GM23338 (cell line): ENCODE results near the gene MYL5. TPM values are rescaled to one million over a fixed set of nuclear protein-coding genes. Genes with fewer than 3 reads are reported as not detected.

Experiments used
- ATAC-seq: fragments of 200-7000 bp; cut with Tn5 transposase; 3 replicates; pipeline ENCODE4 v1.9.1; 2020
- DNase-seq: peaks from one replicate; pipeline ENCODE4 v3.0.0-alpha.2; 2015; ENCODE audit warnings: low spot score
- H2AFZ ChIP-seq: fragments of 200-600 bp; sonication (generic); 2 replicates; pipeline ENCODE4 v1.8.0; 2016; ENCODE audit warnings: antibody characterized with exemption, mild to moderate bottlenecking, moderate library complexity
- H3F3A ChIP-seq: fragments of 200-600 bp; sonication (generic); replicated peaks from 2 replicates; pipeline ENCODE4 v1.8.0; 2017; ENCODE audit warnings: antibody characterized with exemption, mixed run types, low read depth
- H3K27ac ChIP-seq: fragments of 200-600 bp; sonication (generic); 2 replicates; pipeline ENCODE4 v1.6.1; 2016; ENCODE audit warnings: low read depth
- H3K27me3 ChIP-seq: fragments of 200-600 bp; sonication (generic); 2 replicates; pipeline ENCODE4 v1.8.0; 2016; ENCODE audit warnings: mild to moderate bottlenecking, mixed run types, moderate library complexity; ENCODE audit not compliant: insufficient read depth
- H3K36me3 ChIP-seq: fragments of 200-600 bp; sonication (generic); 2 replicates; pipeline ENCODE4 v1.8.0; 2016; ENCODE audit warnings: mild to moderate bottlenecking; ENCODE audit not compliant: insufficient read depth
- H3K4me1 ChIP-seq: fragments of 200-600 bp; sonication (generic); 2 replicates; pipeline ENCODE4 v1.8.0; 2016; ENCODE audit warnings: mild to moderate bottlenecking, moderate library complexity; ENCODE audit not compliant: insufficient read depth
- H3K4me2 ChIP-seq: fragments of 200-600 bp; sonication (generic); 2 replicates; pipeline ENCODE4 v1.7.1; 2017; ENCODE audit warnings: mixed run types
- H3K4me3 ChIP-seq: fragments of 200-600 bp; sonication (generic); 2 replicates; pipeline ENCODE4 v1.6.1; 2016; ENCODE audit warnings: mixed run types
- H3K79me2 ChIP-seq: fragments of 200-600 bp; sonication (generic); replicated peaks from 2 replicates; pipeline ENCODE4 v1.8.0; 2017; ENCODE audit warnings: mild to moderate bottlenecking; ENCODE audit not compliant: insufficient read depth
- H3K9me2 ChIP-seq: fragments of 200-600 bp; sonication (generic); 2 replicates; pipeline ENCODE4 v1.8.0; 2017; ENCODE audit not compliant: insufficient read depth
- H4K20me1 ChIP-seq: fragments of 200-600 bp; sonication (generic); replicated peaks from 2 replicates; pipeline ENCODE4 v1.8.0; 2017; ENCODE audit warnings: mild to moderate bottlenecking; ENCODE audit not compliant: insufficient read depth
- H3K27ac Mint-ChIP-seq: 2 replicates; pipeline ENCODE4 v1.8.0; 2020; ENCODE audit warnings: inconsistent platforms, mild to moderate bottlenecking, moderate library complexity, mixed read lengths
- H3K27me3 Mint-ChIP-seq: 3 replicates; pipeline ENCODE4 v1.8.0; 2022; ENCODE audit warnings: low read depth, mild to moderate bottlenecking, moderate library complexity, mixed read lengths, inconsistent platforms; ENCODE audit not compliant: insufficient read depth, poor library complexity
- H3K36me3 Mint-ChIP-seq: 3 replicates; pipeline ENCODE4 v1.8.0; 2021; ENCODE audit warnings: low read depth, mild to moderate bottlenecking, inconsistent platforms, moderate library complexity, mixed read lengths
- H3K4me1 Mint-ChIP-seq: 3 replicates; pipeline ENCODE4 v1.8.0; 2020; ENCODE audit warnings: mild to moderate bottlenecking, inconsistent platforms, mixed read lengths
- H3K4me3 Mint-ChIP-seq: 3 replicates; pipeline ENCODE4 v1.8.0; 2021; ENCODE audit warnings: moderate library complexity, mild to moderate bottlenecking, inconsistent platforms, mixed read lengths
- H3K9me3 Mint-ChIP-seq: 3 replicates; pipeline ENCODE4 v1.8.0; 2020; ENCODE audit warnings: moderate library complexity, mild to moderate bottlenecking, inconsistent platforms, mixed read lengths
- CREB1 ChIP-seq: fragments of 250-450 bp; sonication (Bioruptor Pico); IDR thresholded peaks from 2 replicates; pipeline ENCODE4 v1.5.0; 2020; ENCODE audit warnings: low read depth, mild to moderate bottlenecking, moderate library complexity
- ETS1 ChIP-seq: IDR thresholded peaks from 2 replicates; pipeline ENCODE4 v1.6.1; 2016; ENCODE audit warnings: antibody characterized with exemption
- EZH2 ChIP-seq: fragments of 200-600 bp; sonication (generic); IDR thresholded peaks from one replicate; pipeline ENCODE4 v1.8.0; 2017; ENCODE audit warnings: antibody characterized with exemption, mild to moderate bottlenecking, low read depth; ENCODE audit not compliant: unreplicated experiment
- JUNB ChIP-seq: IDR thresholded peaks from one replicate; pipeline ENCODE4 v1.6.1; 2016; ENCODE audit warnings: antibody characterized with exemption; ENCODE audit not compliant: unreplicated experiment
- NANOG ChIP-seq: IDR thresholded peaks from 2 replicates; pipeline ENCODE4 v1.6.1; 2016; ENCODE audit warnings: antibody characterized with exemption, borderline replicate concordance
- POLR2AphosphoS5 ChIP-seq: IDR thresholded peaks from 2 replicates; pipeline ENCODE4 v1.6.1; 2016; ENCODE audit warnings: antibody characterized with exemption, low read depth
- STAT1 ChIP-seq: IDR thresholded peaks from one replicate; pipeline ENCODE4 v1.6.1; 2016; ENCODE audit warnings: antibody characterized with exemption; ENCODE audit not compliant: unreplicated experiment
- ZNF114 ChIP-seq: fragments of 250-450 bp; sonication (Bioruptor Pico); IDR thresholded peaks from 2 replicates; pipeline ENCODE4 v1.5.0; 2020; ENCODE audit warnings: mild to moderate bottlenecking, moderate library complexity
- ZNF331 ChIP-seq: fragments of 250-450 bp; sonication (Bioruptor Pico); IDR thresholded peaks from 2 replicates; pipeline ENCODE4 v1.5.0; 2020; ENCODE audit warnings: low read depth, mild to moderate bottlenecking, moderate library complexity
- ZNF462 ChIP-seq: fragments of 250-450 bp; sonication (Bioruptor Pico); IDR thresholded peaks from 2 replicates; pipeline ENCODE4 v1.5.0; 2020; ENCODE audit warnings: mild to moderate bottlenecking, moderate library complexity
- polyA plus RNA-seq: library from polyadenylated mRNA; unstranded; fragments of >200 nt; fragmentation: Nextera tagmentation; extraction: Ambion mirVana; gene quantifications from 2 replicates; pipeline ENCODE4 v1.2.1, GENCODE V29; 2016
- total RNA-seq: library from RNA; depleted of rRNA; stranded (reverse); fragments of >200 nt; shearing (Covaris generic); gene quantifications from 2 replicates; pipeline ENCODE4 v1.2.3, GENCODE V29; 2014

MYL5 gene
- total and polyA plus RNA-seq, 2 experiments from 2014 or later: 3.0 to 4.4 TPM

GRCh38 chr4:678331-679103, 4.2 kb downstream of the MYL5 start:
- no peaks in the 10 kb centered on the region for H4K20me1 ChIP-seq
- H3K27ac ChIP-seq: no peak overlapping the region
- ATAC-seq (no peak), DNase-seq (no peak)
- Mint-ChIP-seq H3K9me3 (peaks cover 3% of the 10 kb centered on the region; the same call in 1 of the 3 replicates), H3K4me3 (no peak overlapping the region), H3K4me1 (peaks cover 4% of the 10 kb centered on the region), H3K27me3 (peaks cover 17% of the 10 kb centered on the region), H3K36me3 (peaks cover 2% of the 10 kb centered on the region), H3K27ac (no peak overlapping the region)
- H3K9me2 ChIP-seq: no peaks in the 10 kb centered on the region
- H3K4me2 ChIP-seq: no peak overlapping the region
- TF ChIP-seq ZNF114 (CRISPR knock-in tag): no peak
- TF ChIP-seq EZH2: no peak
- no peak for TF ChIP-seq ZNF331 (CRISPR knock-in tag)
- H3K36me3 ChIP-seq: no peaks in the 10 kb centered on the region
- no peaks in the 10 kb centered on the region for H3K27me3 ChIP-seq
- H3K4me1 ChIP-seq: no peaks in the 10 kb centered on the region; the same call in 1 of the 2 replicates
- H3K4me3 ChIP-seq: no peak overlapping the region
- peaks cover 13% of the 10 kb centered on the region for H3F3A ChIP-seq
- H3K79me2 ChIP-seq: peaks cover 3% of the 10 kb centered on the region
- no peak overlapping the region for H2AFZ ChIP-seq

GRCh38 chr4:679104-679481, 4.8 kb downstream of the MYL5 start:
- H3K27ac Mint-ChIP-seq: no peak overlapping the region
- H3K4me1 Mint-ChIP-seq: peaks cover 8% of the 10 kb centered on the region
- Histone ChIP-seq H2AFZ (no peak overlapping the region), H3K4me3 (no peak overlapping the region), H3K36me3 (no peaks in the 10 kb centered on the region), H4K20me1 (no peaks in the 10 kb centered on the region), H3K79me2 (no peaks in the 10 kb centered on the region), H3K27me3 (no peaks in the 10 kb centered on the region), H3F3A (peaks cover 16% of the 10 kb centered on the region), H3K9me2 (no peaks in the 10 kb centered on the region), H3K4me2 (no peak overlapping the region), H3K27ac (no peak overlapping the region), H3K4me1 (no peaks in the 10 kb centered on the region; the same call in 1 of the 2 replicates)
- no peak for ATAC-seq
- DNase-seq: no peak
- H3K4me3 Mint-ChIP-seq: no peak overlapping the region
- H3K27me3 Mint-ChIP-seq: peaks cover 17% of the 10 kb centered on the region
- no peak for TF ChIP-seq POLR2AphosphoS5
- H3K9me3 Mint-ChIP-seq: peaks cover 3% of the 10 kb centered on the region; the same call in 1 of the 3 replicates
- H3K36me3 Mint-ChIP-seq: no peaks in the 10 kb centered on the region

- no peak for DNase-seq
- Mint-ChIP-seq H3K27me3 (peaks cover 18% of the 10 kb centered on the region), H3K4me1 (peaks cover 8% of the 10 kb centered on the region), H3K27ac (no peak overlapping the region), H3K9me3 (peaks cover 3% of the 10 kb centered on the region; the same call in 1 of the 3 replicates), H3K4me3 (no peak overlapping the region), H3K36me3 (no peaks in the 10 kb centered on the region)
- no peaks in the 10 kb centered on the region for H3K36me3 ChIP-seq
- H2AFZ ChIP-seq: no peak overlapping the region
- no peak for ATAC-seq
- H3K9me2 ChIP-seq: no peaks in the 10 kb centered on the region
- H3K79me2 ChIP-seq: no peaks in the 10 kb centered on the region
- no peaks in the 10 kb centered on the region for H4K20me1 ChIP-seq
- no peaks in the 10 kb centered on the region; the same call in 1 of the 2 replicates for H3K4me1 ChIP-seq
- H3K4me3 ChIP-seq: no peak overlapping the region
- H3K4me2 ChIP-seq: no peak overlapping the region
- H3K27ac ChIP-seq: no peak overlapping the region
- H3F3A ChIP-seq: peaks cover 16% of the 10 kb centered on the region
- H3K27me3 ChIP-seq: no peaks in the 10 kb centered on the region
- TF ChIP-seq ZNF462 (CRISPR knock-in tag): no peak
- no peak for TF ChIP-seq ZNF114 (CRISPR knock-in tag)
- no peak for TF ChIP-seq STAT1
- no peak for TF ChIP-seq POLR2AphosphoS5
- TF ChIP-seq ETS1: no peak
- TF ChIP-seq CREB1 (CRISPR knock-in tag): no peak
- TF ChIP-seq NANOG: no peak
- TF ChIP-seq JUNB: no peak
Measured at GRCh38 chr4:679629-680028, 5.3 kb downstream of the MYL5 start.
